PC-9 (cell line): Measurements from ENCODE around the gene OS9. TPM values are rescaled to one million over a fixed set of nuclear protein-coding genes. Genes with fewer than 3 reads are reported as not detected.
"Not testable (repeated sequence)": the region's sequence is repeated elsewhere in the genome, so short reads cannot be mapped to it uniquely, and the experiment has no call there.

ENCODE experiments used
- BruUV-seq: library from RNA; stranded (reverse); fragments of 400-500 nt; replicated peaks from 2 replicates; lab custom pipeline; 2021; lab: Mats Ljungman, UMichigan
- CTCF ChIA-PET: fragments of 300-600 bp; sonication (Branson Sonifier 250); formaldehyde crosslinking; loops from one replicate; lab custom pipeline; 2022; ENCODE audit warnings: antibody characterized with exemption; lab: Charles Lee
- POLR2A ChIA-PET: fragments of 300-600 bp; sonication (Branson Sonifier 250); formaldehyde crosslinking; loops from one replicate; lab custom pipeline; 2022; ENCODE audit warnings: antibody characterized with exemption; ENCODE audit not compliant: unreplicated experiment; lab: Charles Lee
- DNase-seq, 2 experiments: peaks; one replicate each; pipeline versions ENCODE4 v3.0.0 to v3.0.0-alpha.2; 2015 to 2022; ENCODE audit warnings: mixed read lengths in 1 of 2
- H2AFZ ChIP-seq: fragments of 200-600 bp; sonication (generic); 2 replicates; pipeline ENCODE4 v1.8.1; 2017; ENCODE audit warnings: antibody characterized with exemption
- H3F3A ChIP-seq: fragments of 200-600 bp; sonication (generic); 2 replicates; pipeline ENCODE4 v1.8.1; 2017; ENCODE audit warnings: antibody characterized with exemption, mild to moderate bottlenecking, low read depth; ENCODE audit not compliant: insufficient read depth
- H3K27ac ChIP-seq: fragments of 200-600 bp; sonication (generic); 2 replicates; pipeline ENCODE4 v1.6.1; 2016; ENCODE audit warnings: mixed run types
- H3K27me3 ChIP-seq: fragments of 200-600 bp; sonication (generic); 2 replicates; pipeline ENCODE4 v1.6.1; 2016; ENCODE audit warnings: low read depth, mixed run types; ENCODE audit not compliant: insufficient read depth
- H3K36me3 ChIP-seq: fragments of 200-600 bp; sonication (generic); 2 replicates; pipeline ENCODE4 v1.6.1; 2016; ENCODE audit warnings: low read depth, mixed run types
- H3K4me1 ChIP-seq: fragments of 200-600 bp; sonication (generic); replicated peaks from 2 replicates; pipeline ENCODE4 v1.6.1; 2016; ENCODE audit warnings: mixed run types; ENCODE audit not compliant: insufficient read depth
- H3K4me2 ChIP-seq: fragments of 200-600 bp; sonication (generic); 2 replicates; pipeline ENCODE4 v1.6.1; 2017; ENCODE audit warnings: mixed run types
- H3K4me3 ChIP-seq: fragments of 200-600 bp; sonication (generic); 2 replicates; pipeline ENCODE4 v1.6.1; 2016; ENCODE audit warnings: mixed run types
- H3K79me2 ChIP-seq: fragments of 200-600 bp; sonication (generic); 2 replicates; pipeline ENCODE4 v1.6.1; 2017; ENCODE audit warnings: low read depth, mixed run types
- H3K9me2 ChIP-seq: fragments of 200-600 bp; sonication (generic); 2 replicates; pipeline ENCODE4 v1.8.1; 2017; ENCODE audit warnings: mild to moderate bottlenecking; ENCODE audit not compliant: insufficient read depth
- H3K9me3 ChIP-seq: fragments of 200-600 bp; sonication (generic); 2 replicates; pipeline ENCODE4 v1.8.1; 2016; ENCODE audit warnings: low read depth; ENCODE audit not compliant: insufficient read depth
- H4K20me1 ChIP-seq: fragments of 200-600 bp; sonication (generic); 2 replicates; pipeline ENCODE4 v1.8.1; 2017; ENCODE audit not compliant: insufficient read depth
- EZH2 ChIP-seq: fragments of 200-600 bp; sonication (generic); IDR thresholded peaks from 2 replicates; pipeline ENCODE4 v1.8.0; 2017; ENCODE audit warnings: antibody characterized with exemption, low read depth
- intact Hi-C: fragments of 100-400 bp; cut with micrococcal nuclease; formaldehyde crosslinking; loops from one replicate; pipeline ENCODE4 v1.10.0; 2022; ENCODE audit not compliant: unreplicated experiment
- total RNA-seq: library from RNA; stranded (reverse); gene quantifications from 2 replicates; pipeline ENCODE4 v1.2.3, GENCODE V29; 2021
- TF ChIP-seq, protein P1 (sequence below): fragments of 200-600 bp; sonication (generic); conservative IDR thresholded peaks from 2 replicates; pipeline ENCODE4 v1.6.1; 2017; ENCODE audit warnings: mixed run types, antibody characterized with exemption, mild to moderate bottlenecking, moderate library complexity

OS9 gene
- total RNA-seq, 1 experiment from 2014 or later = 96.7 TPM

DNA sequence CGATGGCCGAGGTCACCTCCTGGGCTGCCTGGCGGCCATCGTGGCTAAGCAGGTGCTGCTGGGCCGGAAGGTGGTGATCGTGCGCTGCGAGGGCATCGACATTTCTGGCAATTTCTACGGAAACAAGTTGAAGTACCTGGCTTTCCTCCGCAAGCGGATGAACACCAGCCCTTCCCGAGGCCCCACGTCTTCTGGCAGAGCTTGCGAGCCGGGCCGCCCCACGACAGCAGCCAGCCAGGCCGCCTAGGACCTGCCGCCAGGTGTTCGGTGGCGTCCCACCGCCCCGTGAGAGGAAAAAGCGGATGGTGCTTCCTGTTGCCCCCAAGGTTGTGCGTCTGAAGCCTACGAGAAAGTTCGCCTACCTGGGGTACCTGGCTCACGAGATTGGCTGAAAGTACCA lies 19.2 kb upstream of the OS9 start:
- Histone ChIP-seq H3F3A (no peaks in the 10 kb centered on the region), H3K79me2 (no peaks in the 10 kb centered on the region), H3K9me2 (no peaks in the 10 kb centered on the region), H3K9me3 (no peaks in the 10 kb centered on the region), H3K27ac (no peak overlapping the region), H3K4me2 (no peak overlapping the region), H4K20me1 (no peaks in the 10 kb centered on the region), H3K27me3 (peaks cover 45% of the 10 kb centered on the region), H3K36me3 (no peaks in the 10 kb centered on the region), H2AFZ (no peak overlapping the region), H3K4me1 (no peaks in the 10 kb centered on the region), H3K4me3 (no peak overlapping the region)
- intact Hi-C loops = no loop called here
- TF ChIP-seq, protein P1, sequence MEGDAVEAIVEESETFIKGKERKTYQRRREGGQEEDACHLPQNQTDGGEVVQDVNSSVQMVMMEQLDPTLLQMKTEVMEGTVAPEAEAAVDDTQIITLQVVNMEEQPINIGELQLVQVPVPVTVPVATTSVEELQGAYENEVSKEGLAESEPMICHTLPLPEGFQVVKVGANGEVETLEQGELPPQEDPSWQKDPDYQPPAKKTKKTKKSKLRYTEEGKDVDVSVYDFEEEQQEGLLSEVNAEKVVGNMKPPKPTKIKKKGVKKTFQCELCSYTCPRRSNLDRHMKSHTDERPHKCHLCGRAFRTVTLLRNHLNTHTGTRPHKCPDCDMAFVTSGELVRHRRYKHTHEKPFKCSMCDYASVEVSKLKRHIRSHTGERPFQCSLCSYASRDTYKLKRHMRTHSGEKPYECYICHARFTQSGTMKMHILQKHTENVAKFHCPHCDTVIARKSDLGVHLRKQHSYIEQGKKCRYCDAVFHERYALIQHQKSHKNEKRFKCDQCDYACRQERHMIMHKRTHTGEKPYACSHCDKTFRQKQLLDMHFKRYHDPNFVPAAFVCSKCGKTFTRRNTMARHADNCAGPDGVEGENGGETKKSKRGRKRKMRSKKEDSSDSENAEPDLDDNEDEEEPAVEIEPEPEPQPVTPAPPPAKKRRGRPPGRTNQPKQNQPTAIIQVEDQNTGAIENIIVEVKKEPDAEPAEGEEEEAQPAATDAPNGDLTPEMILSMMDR = no peak
- TF ChIP-seq EZH2 = no peak
- POLR2A ChIA-PET = no interaction called here
- BruUV-seq = no TSS peak
- CTCF ChIA-PET = no interaction called here
- no peak for DNase-seq

DNA sequence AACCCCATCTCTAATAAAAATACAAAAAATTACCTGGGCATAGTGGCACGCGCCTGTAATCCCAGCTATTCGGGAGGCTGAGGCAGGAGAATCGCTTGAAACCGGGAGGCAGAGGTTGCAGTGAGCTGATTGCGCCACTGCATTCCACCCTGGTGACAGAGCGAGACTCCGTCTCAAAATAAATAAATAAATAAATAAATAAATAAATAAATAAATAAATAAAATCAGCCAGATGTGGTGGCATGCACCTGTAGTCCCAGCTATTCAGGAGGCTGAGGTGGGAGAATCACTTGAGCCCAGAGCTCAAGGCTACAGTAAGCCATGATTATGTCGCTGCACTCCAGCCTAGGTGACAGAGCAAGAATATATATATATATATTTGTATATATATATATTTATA lies 16.0 kb upstream of the OS9 start:
- H3K36me3 ChIP-seq, H3K79me2 ChIP-seq, H3K9me3 ChIP-seq, intact Hi-C loops, H3F3A ChIP-seq, H3K9me2 ChIP-seq, H2AFZ ChIP-seq, POLR2A ChIA-PET, CTCF ChIA-PET, H3K27ac ChIP-seq, BruUV-seq, H3K4me2 ChIP-seq, H4K20me1 ChIP-seq, H3K4me3 ChIP-seq, H3K4me1 ChIP-seq, DNase-seq: not testable (repeated sequence)
- H3K27me3 ChIP-seq = peaks cover 16% of the 10 kb centered on the region

DNA sequence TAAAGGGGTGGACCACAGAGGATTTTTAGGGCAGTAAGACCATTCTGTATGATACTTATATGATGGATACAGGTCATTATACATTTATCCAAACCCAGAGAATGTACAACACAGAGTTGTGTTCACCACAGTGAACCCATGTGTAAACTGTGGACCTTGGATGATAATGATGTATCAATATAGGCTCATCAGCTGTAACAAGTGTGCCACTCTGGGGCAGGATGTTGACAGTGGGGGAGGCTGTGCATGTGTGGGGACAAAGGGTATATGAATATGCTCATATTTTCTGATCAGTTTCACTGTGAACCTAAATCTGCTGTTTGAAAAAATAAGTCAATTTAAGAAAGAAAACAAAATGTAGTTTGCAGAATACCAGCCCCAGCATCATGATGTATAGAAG lies 14.2 kb upstream of the OS9 start:
- Histone ChIP-seq H2AFZ (no peak overlapping the region), H3F3A (no peaks in the 10 kb centered on the region), H3K4me3 (no peak overlapping the region), H3K27ac (no peak overlapping the region), H3K36me3 (no peaks in the 10 kb centered on the region), H4K20me1 (no peaks in the 10 kb centered on the region), H3K4me1 (no peaks in the 10 kb centered on the region), H3K4me2 (no peak overlapping the region), H3K79me2 (no peaks in the 10 kb centered on the region), H3K9me2 (no peaks in the 10 kb centered on the region), H3K9me3 (no peaks in the 10 kb centered on the region), H3K27me3 (peaks cover 8% of the 10 kb centered on the region; the same call in 1 of the 2 replicates)
- CTCF ChIA-PET = no interaction called here
- POLR2A ChIA-PET = interaction anchor here (0.6 kb wide), 1 partner anchor 37 kb away, joined by 3 read pairs; no protein-coding TSS in a partner anchor
- intact Hi-C loops = no loop called here
- TF ChIP-seq EZH2 = no peak
- TF ChIP-seq, protein P1 = no peak
- BruUV-seq = no TSS peak
- DNase-seq = no peak

DNA sequence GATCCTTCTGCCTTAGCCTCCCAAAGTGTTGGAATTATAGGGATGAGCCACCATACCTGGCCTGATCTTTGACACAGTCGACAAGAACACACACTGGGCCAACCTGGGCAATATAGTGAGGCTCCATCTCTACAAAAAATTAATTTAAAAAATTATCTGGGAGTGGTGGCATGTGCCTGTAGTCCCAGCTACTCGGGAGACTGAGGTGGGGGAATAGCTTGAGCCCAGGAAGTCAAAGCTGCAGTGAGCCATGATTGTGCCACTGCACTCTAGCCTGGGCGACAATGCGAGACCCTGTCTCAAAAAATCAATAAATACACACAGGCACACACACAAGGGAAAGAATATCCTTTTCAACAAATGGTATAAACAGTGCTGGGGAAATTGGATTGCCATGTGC lies 6.1 kb upstream of the OS9 start:
- Histone ChIP-seq H3K27me3 (peaks cover 55% of the 10 kb centered on the region), H3K9me3 (no peaks in the 10 kb centered on the region), H3K27ac (no peak overlapping the region), H2AFZ (no peak overlapping the region), H3K79me2 (no peaks in the 10 kb centered on the region), H3F3A (no peaks in the 10 kb centered on the region; the same call in 1 of the 2 replicates), H3K4me2 (no peak overlapping the region), H3K4me1 (peaks cover under 1% of the 10 kb centered on the region), H3K36me3 (no peaks in the 10 kb centered on the region), H4K20me1 (no peaks in the 10 kb centered on the region), H3K9me2 (no peaks in the 10 kb centered on the region), H3K4me3 (no peak overlapping the region)
- DNase-seq = no peak
- BruUV-seq = no TSS peak
- intact Hi-C loops = no loop called here
- TF ChIP-seq, protein P1 = no peak
- TF ChIP-seq EZH2 = no peak
- ChIA-PET POLR2A (no interaction called here), CTCF (no interaction called here)
